ENCODE results near the gene ABLIM2.

The ABLIM2 gene

GRCh38 chr4:8096690-8097061 lies 61.9 kb downstream of the ABLIM2 start:
- H3K4me1 ChIP-seq (ENCODE audit: control insufficient read depth, insufficient read depth, low read length), result no peaks in the 10 kb centered on the region
- no peaks in the 10 kb centered on the region for H3K36me3 ChIP-seq (ENCODE audit: control insufficient read depth, insufficient read depth, low read length)
- H3K9me3 ChIP-seq (ENCODE audit: control insufficient read depth, low read length), result peaks cover 4% of the 10 kb centered on the region
- WGBS, 2 experiments, result 78% methylated on average over 12 of the region's 12 CpGs
- no peaks in the 10 kb centered on the region for H3K27me3 ChIP-seq (ENCODE audit: control insufficient read depth, insufficient read depth, low read length, poor library complexity, severe bottlenecking)
- no peak overlapping the region for H3K27ac ChIP-seq (ENCODE audit: insufficient read depth, low read depth, low read length, poor library complexity, severe bottlenecking)
- no peak overlapping the region for H3K4me3 ChIP-seq (ENCODE audit: insufficient read depth, low read depth, low read length)

GRCh38 chr4:8095956-8096689 lies 62.5 kb downstream of the ABLIM2 start:
- Histone ChIP-seq H3K27me3 (ENCODE audit: control insufficient read depth, insufficient read depth, low read length, poor library complexity, severe bottlenecking) (no peaks in the 10 kb centered on the region), H3K4me3 (ENCODE audit: insufficient read depth, low read depth, low read length) (no peak overlapping the region), H3K4me1 (ENCODE audit: control insufficient read depth, insufficient read depth, low read length) (no peaks in the 10 kb centered on the region), H3K36me3 (ENCODE audit: control insufficient read depth, insufficient read depth, low read length) (no peaks in the 10 kb centered on the region), H3K27ac (ENCODE audit: insufficient read depth, low read depth, low read length, poor library complexity, severe bottlenecking) (no peak overlapping the region), H3K9me3 (ENCODE audit: control insufficient read depth, low read length) (peaks cover 4% of the 10 kb centered on the region)
- 90 to 94% methylated on average over 21 of the region's 21 CpGs for WGBS, 2 experiments

- Histone ChIP-seq H3K9me3 (ENCODE audit: control insufficient read depth, low read length) (peaks cover 4% of the 10 kb centered on the region), H3K36me3 (ENCODE audit: control insufficient read depth, insufficient read depth, low read length) (no peaks in the 10 kb centered on the region), H3K27ac (ENCODE audit: insufficient read depth, low read depth, low read length, poor library complexity, severe bottlenecking) (no peak overlapping the region), H3K27me3 (ENCODE audit: control insufficient read depth, insufficient read depth, low read length, poor library complexity, severe bottlenecking) (no peaks in the 10 kb centered on the region), H3K4me1 (ENCODE audit: control insufficient read depth, insufficient read depth, low read length) (no peaks in the 10 kb centered on the region), H3K4me3 (ENCODE audit: insufficient read depth, low read depth, low read length) (no peak overlapping the region)
- 89 to 94% methylated on average over 2 of the region's 2 CpGs for WGBS, 2 experiments
Measured at GRCh38 chr4:8093587-8094274, 64.9 kb downstream of the ABLIM2 start.

GRCh38 chr4:8092282-8092681 lies 66.3 kb downstream of the ABLIM2 start:
- no peaks in the 10 kb centered on the region for H3K27me3 ChIP-seq (ENCODE audit: control insufficient read depth, insufficient read depth, low read length, poor library complexity, severe bottlenecking)
- H3K36me3 ChIP-seq (ENCODE audit: control insufficient read depth, insufficient read depth, low read length), result no peaks in the 10 kb centered on the region
- no peak overlapping the region for H3K4me3 ChIP-seq (ENCODE audit: insufficient read depth, low read depth, low read length)
- 97 to 100% methylated on average over 2 of the region's 2 CpGs for WGBS, 2 experiments
- no peak overlapping the region for H3K27ac ChIP-seq (ENCODE audit: insufficient read depth, low read depth, low read length, poor library complexity, severe bottlenecking)
- H3K4me1 ChIP-seq (ENCODE audit: control insufficient read depth, insufficient read depth, low read length), result no peaks in the 10 kb centered on the region
- peaks cover 4% of the 10 kb centered on the region for H3K9me3 ChIP-seq (ENCODE audit: control insufficient read depth, low read length)

GRCh38 chr4:8090744-8091301 lies 67.8 kb downstream of the ABLIM2 start:
- Histone ChIP-seq H3K27me3 (ENCODE audit: control insufficient read depth, insufficient read depth, low read length, poor library complexity, severe bottlenecking) (no peaks in the 10 kb centered on the region), H3K9me3 (ENCODE audit: control insufficient read depth, low read length) (peaks cover 4% of the 10 kb centered on the region), H3K4me1 (ENCODE audit: control insufficient read depth, insufficient read depth, low read length) (no peaks in the 10 kb centered on the region), H3K36me3 (ENCODE audit: control insufficient read depth, insufficient read depth, low read length) (no peaks in the 10 kb centered on the region), H3K4me3 (ENCODE audit: insufficient read depth, low read depth, low read length) (no peak overlapping the region), H3K27ac (ENCODE audit: insufficient read depth, low read depth, low read length, poor library complexity, severe bottlenecking) (no peak overlapping the region)
- 85 to 86% methylated on average over 12 of the region's 12 CpGs for WGBS, 2 experiments

- Histone ChIP-seq H3K27ac (ENCODE audit: insufficient read depth, low read depth, low read length, poor library complexity, severe bottlenecking) (no peak overlapping the region), H3K4me3 (ENCODE audit: insufficient read depth, low read depth, low read length) (no peak overlapping the region), H3K36me3 (ENCODE audit: control insufficient read depth, insufficient read depth, low read length) (no peaks in the 10 kb centered on the region), H3K27me3 (ENCODE audit: control insufficient read depth, insufficient read depth, low read length, poor library complexity, severe bottlenecking) (no peaks in the 10 kb centered on the region), H3K9me3 (ENCODE audit: control insufficient read depth, low read length) (peaks cover 4% of the 10 kb centered on the region), H3K4me1 (ENCODE audit: control insufficient read depth, insufficient read depth, low read length) (no peaks in the 10 kb centered on the region)
- WGBS, 2 experiments, result 91 to 95% methylated on average over 4 of the region's 4 CpGs
Measured at GRCh38 chr4:8090312-8090711, 68.3 kb downstream of the ABLIM2 start.

GRCh38 chr4:8089862-8090261 lies 68.8 kb downstream of the ABLIM2 start:
- H3K4me3 ChIP-seq (ENCODE audit: insufficient read depth, low read depth, low read length), result no peak overlapping the region
- WGBS, 2 experiments, result 90 to 93% methylated on average over 7 of the region's 7 CpGs
- peaks cover 4% of the 10 kb centered on the region for H3K9me3 ChIP-seq (ENCODE audit: control insufficient read depth, low read length)
- no peak overlapping the region for H3K27ac ChIP-seq (ENCODE audit: insufficient read depth, low read depth, low read length, poor library complexity, severe bottlenecking)
- no peaks in the 10 kb centered on the region for H3K4me1 ChIP-seq (ENCODE audit: control insufficient read depth, insufficient read depth, low read length)
- H3K36me3 ChIP-seq (ENCODE audit: control insufficient read depth, insufficient read depth, low read length), result no peaks in the 10 kb centered on the region
- H3K27me3 ChIP-seq (ENCODE audit: control insufficient read depth, insufficient read depth, low read length, poor library complexity, severe bottlenecking), result no peaks in the 10 kb centered on the region

GRCh38 chr4:8088966-8089491 lies 69.6 kb downstream of the ABLIM2 start:
- Histone ChIP-seq H3K4me3 (ENCODE audit: insufficient read depth, low read depth, low read length) (no peak overlapping the region), H3K27me3 (ENCODE audit: control insufficient read depth, insufficient read depth, low read length, poor library complexity, severe bottlenecking) (no peaks in the 10 kb centered on the region), H3K36me3 (ENCODE audit: control insufficient read depth, insufficient read depth, low read length) (no peaks in the 10 kb centered on the region), H3K9me3 (ENCODE audit: control insufficient read depth, low read length) (peaks cover 4% of the 10 kb centered on the region), H3K4me1 (ENCODE audit: control insufficient read depth, insufficient read depth, low read length) (no peaks in the 10 kb centered on the region), H3K27ac (ENCODE audit: insufficient read depth, low read depth, low read length, poor library complexity, severe bottlenecking) (no peak overlapping the region)
- 91 to 93% methylated on average over 12 of the region's 12 CpGs for WGBS, 2 experiments

- H3K4me1 ChIP-seq (ENCODE audit: control insufficient read depth, insufficient read depth, low read length), result no peaks in the 10 kb centered on the region
- no peak overlapping the region for H3K27ac ChIP-seq (ENCODE audit: insufficient read depth, low read depth, low read length, poor library complexity, severe bottlenecking)
- no peaks in the 10 kb centered on the region for H3K36me3 ChIP-seq (ENCODE audit: control insufficient read depth, insufficient read depth, low read length)
- H3K4me3 ChIP-seq (ENCODE audit: insufficient read depth, low read depth, low read length), result no peak overlapping the region
- H3K9me3 ChIP-seq (ENCODE audit: control insufficient read depth, low read length), result peaks cover 4% of the 10 kb centered on the region
- no peaks in the 10 kb centered on the region for H3K27me3 ChIP-seq (ENCODE audit: control insufficient read depth, insufficient read depth, low read length, poor library complexity, severe bottlenecking)
- 90 to 91% methylated on average over 14 to 17 of the region's 18 CpGs for WGBS, 2 experiments
Measured at GRCh38 chr4:8087921-8088495, 70.6 kb downstream of the ABLIM2 start.
